Skeletal muscle satellite cell (primary cell): ENCODE results near the gene CMSS1.
"Not testable (repeated sequence)": the region's sequence is repeated elsewhere in the genome, so short reads cannot be mapped to it uniquely, and the experiment has no call there.

ENCODE experiments used
- H3K27me3 ChIP-seq: 2 replicates; pipeline ENCODE4 v1.7.0; 2013; ENCODE audit warnings: low read length; ENCODE audit not compliant: control insufficient read depth, insufficient read depth
- H3K36me3 ChIP-seq: 2 replicates; pipeline ENCODE4 v1.7.0; 2013; ENCODE audit warnings: mild to moderate bottlenecking, control low read depth, low read length; ENCODE audit not compliant: insufficient read depth
- H3K4me1 ChIP-seq: 2 replicates; pipeline ENCODE4 v1.7.0; 2013; ENCODE audit warnings: low read length; ENCODE audit not compliant: control insufficient read depth, insufficient read depth
- H3K4me2 ChIP-seq: 2 replicates; pipeline ENCODE4 v1.7.0; 2013; ENCODE audit warnings: mild to moderate bottlenecking, low read length
- H3K4me3 ChIP-seq: 2 replicates; pipeline ENCODE4 v1.7.0; 2013; ENCODE audit warnings: low read length
- H3K9ac ChIP-seq: 2 replicates; pipeline ENCODE4 v1.7.0; 2013; ENCODE audit warnings: mild to moderate bottlenecking, low read depth, low read length, moderate library complexity
- H3K9me3 ChIP-seq: replicated peaks from 2 replicates; pipeline ENCODE4 v1.7.0; 2013; ENCODE audit warnings: mild to moderate bottlenecking, control low read depth, low read length

Gene CMSS1

GRCh38 chr3:99823723-99824711 is 6.4 kb downstream of the CMSS1 start:
- H3K36me3 ChIP-seq: no peaks in the 10 kb centered on the region
- no peak overlapping the region for H3K4me3 ChIP-seq
- no peaks in the 10 kb centered on the region for H3K27me3 ChIP-seq
- H3K4me2 ChIP-seq: no peak overlapping the region
- peaks cover 16% of the 10 kb centered on the region for H3K4me1 ChIP-seq
- H3K9me3 ChIP-seq: no peaks in the 10 kb centered on the region
- no peak overlapping the region for H3K9ac ChIP-seq

- H3K9ac ChIP-seq: no peak overlapping the region
- H3K4me2 ChIP-seq: peak overlapping the region; percentile 71
- H3K9me3 ChIP-seq: no peaks in the 10 kb centered on the region
- H3K27me3 ChIP-seq: no peaks in the 10 kb centered on the region
- H3K36me3 ChIP-seq: no peaks in the 10 kb centered on the region
- H3K4me3 ChIP-seq: no peak overlapping the region
- H3K4me1 ChIP-seq: peaks cover 14% of the 10 kb centered on the region
Observed at GRCh38 chr3:99825004-99825640, 7.5 kb downstream of the CMSS1 start.

GRCh38 chr3:99829844-99830243 is 12.2 kb downstream of the CMSS1 start:
- Histone ChIP-seq H3K4me2 (no peak overlapping the region), H3K9ac (no peak overlapping the region), H3K9me3 (no peaks in the 10 kb centered on the region), H3K4me1 (peaks cover 17% of the 10 kb centered on the region), H3K27me3 (no peaks in the 10 kb centered on the region), H3K4me3 (no peak overlapping the region), H3K36me3 (no peaks in the 10 kb centered on the region)

- H3K9me3 ChIP-seq: no peaks in the 10 kb centered on the region
- no peak overlapping the region for H3K4me2 ChIP-seq
- no peaks in the 10 kb centered on the region for H3K27me3 ChIP-seq
- H3K9ac ChIP-seq: no peak overlapping the region
- no peak overlapping the region for H3K4me3 ChIP-seq
- no peaks in the 10 kb centered on the region for H3K36me3 ChIP-seq
- H3K4me1 ChIP-seq: peaks cover 9% of the 10 kb centered on the region
Observed at GRCh38 chr3:99833617-99834205, 16.0 kb downstream of the CMSS1 start.

GRCh38 chr3:99834211-99834957 is 16.7 kb downstream of the CMSS1 start:
- Histone ChIP-seq H3K9ac (no peak overlapping the region), H3K9me3 (no peaks in the 10 kb centered on the region), H3K27me3 (no peaks in the 10 kb centered on the region), H3K4me1 (peaks cover 9% of the 10 kb centered on the region), H3K4me2 (no peak overlapping the region), H3K4me3 (no peak overlapping the region), H3K36me3 (no peaks in the 10 kb centered on the region)

- H3K4me3 ChIP-seq: no peak overlapping the region
- H3K9ac ChIP-seq: no peak overlapping the region
- peaks cover 9% of the 10 kb centered on the region for H3K4me1 ChIP-seq
- no peaks in the 10 kb centered on the region for H3K27me3 ChIP-seq
- no peaks in the 10 kb centered on the region for H3K36me3 ChIP-seq
- no peak overlapping the region for H3K4me2 ChIP-seq
- H3K9me3 ChIP-seq: no peaks in the 10 kb centered on the region
Observed at GRCh38 chr3:99836681-99837080, 19.0 kb downstream of the CMSS1 start.

- Histone ChIP-seq H3K36me3 (no peaks in the 10 kb centered on the region), H3K9ac (no peak overlapping the region), H3K4me3 (no peak overlapping the region), H3K9me3 (no peaks in the 10 kb centered on the region), H3K27me3 (no peaks in the 10 kb centered on the region), H3K4me2 (no peak overlapping the region), H3K4me1 (peaks cover 9% of the 10 kb centered on the region)
Observed at GRCh38 chr3:99837715-99838114, 20.1 kb downstream of the CMSS1 start.

GRCh38 chr3:99838755-99839154 is 21.1 kb downstream of the CMSS1 start:
- Histone ChIP-seq H3K4me2 (no peak overlapping the region), H3K9ac (no peak overlapping the region), H3K27me3 (no peaks in the 10 kb centered on the region), H3K36me3 (no peaks in the 10 kb centered on the region), H3K4me3 (no peak overlapping the region), H3K4me1 (peaks cover 4% of the 10 kb centered on the region), H3K9me3 (no peaks in the 10 kb centered on the region)

GRCh38 chr3:99839613-99840012 is 22.0 kb downstream of the CMSS1 start:
- H3K4me3 ChIP-seq: no peak overlapping the region
- H3K9me3 ChIP-seq: no peaks in the 10 kb centered on the region
- no peaks in the 10 kb centered on the region for H3K27me3 ChIP-seq
- H3K4me1 ChIP-seq: peaks cover 9% of the 10 kb centered on the region
- H3K9ac ChIP-seq: no peak overlapping the region
- H3K36me3 ChIP-seq: no peaks in the 10 kb centered on the region
- no peak overlapping the region for H3K4me2 ChIP-seq

- H3K9me3 ChIP-seq, H3K27me3 ChIP-seq, H3K36me3 ChIP-seq, H3K9ac ChIP-seq, H3K4me2 ChIP-seq, H3K4me3 ChIP-seq, H3K4me1 ChIP-seq: not testable (repeated sequence)
Observed at GRCh38 chr3:99841949-99842348, 24.3 kb downstream of the CMSS1 start.
